GM12875 (cell line): ENCODE results near the gene BABAM2.

Experiments
- H3K4me3 ChIP-seq: one replicate; pipeline ENCODE4 v1.5.1; 2011; ENCODE audit warnings: low read depth, low read length, control low read depth
- TF ChIP-seq, protein P1 (sequence below): IDR thresholded peaks from 2 replicates; pipeline ENCODE4 v1.5.1; 2011; ENCODE audit warnings: low read depth, mild to moderate bottlenecking, control low read depth, inconsistent platforms, low read length, moderate library complexity, borderline replicate concordance; ENCODE audit not compliant: insufficient read depth

The BABAM2 gene

DNA sequence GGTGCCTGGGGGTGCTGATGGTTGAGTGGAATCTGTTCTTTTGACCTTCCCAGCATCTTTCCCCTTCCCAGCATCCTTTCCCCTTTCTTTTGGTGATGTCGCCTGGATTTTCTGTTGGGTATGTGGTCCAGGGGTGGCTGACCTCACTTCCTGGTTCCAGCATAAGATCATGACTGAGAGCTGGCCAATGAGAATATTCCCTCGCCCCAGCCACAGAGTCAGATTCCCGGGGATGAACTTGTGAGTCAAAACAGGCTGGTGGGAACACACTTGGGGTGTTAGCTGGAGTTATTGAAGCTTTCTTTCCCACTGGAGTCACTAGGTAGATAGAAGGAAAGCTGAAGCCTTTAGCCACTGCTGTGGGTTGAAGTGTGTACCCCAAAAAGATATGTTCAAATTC lies 474.1 kb downstream of the BABAM2 start:
- TF ChIP-seq, protein P1, sequence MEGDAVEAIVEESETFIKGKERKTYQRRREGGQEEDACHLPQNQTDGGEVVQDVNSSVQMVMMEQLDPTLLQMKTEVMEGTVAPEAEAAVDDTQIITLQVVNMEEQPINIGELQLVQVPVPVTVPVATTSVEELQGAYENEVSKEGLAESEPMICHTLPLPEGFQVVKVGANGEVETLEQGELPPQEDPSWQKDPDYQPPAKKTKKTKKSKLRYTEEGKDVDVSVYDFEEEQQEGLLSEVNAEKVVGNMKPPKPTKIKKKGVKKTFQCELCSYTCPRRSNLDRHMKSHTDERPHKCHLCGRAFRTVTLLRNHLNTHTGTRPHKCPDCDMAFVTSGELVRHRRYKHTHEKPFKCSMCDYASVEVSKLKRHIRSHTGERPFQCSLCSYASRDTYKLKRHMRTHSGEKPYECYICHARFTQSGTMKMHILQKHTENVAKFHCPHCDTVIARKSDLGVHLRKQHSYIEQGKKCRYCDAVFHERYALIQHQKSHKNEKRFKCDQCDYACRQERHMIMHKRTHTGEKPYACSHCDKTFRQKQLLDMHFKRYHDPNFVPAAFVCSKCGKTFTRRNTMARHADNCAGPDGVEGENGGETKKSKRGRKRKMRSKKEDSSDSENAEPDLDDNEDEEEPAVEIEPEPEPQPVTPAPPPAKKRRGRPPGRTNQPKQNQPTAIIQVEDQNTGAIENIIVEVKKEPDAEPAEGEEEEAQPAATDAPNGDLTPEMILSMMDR = no peak
- H3K4me3 ChIP-seq = no peak overlapping the region

DNA sequence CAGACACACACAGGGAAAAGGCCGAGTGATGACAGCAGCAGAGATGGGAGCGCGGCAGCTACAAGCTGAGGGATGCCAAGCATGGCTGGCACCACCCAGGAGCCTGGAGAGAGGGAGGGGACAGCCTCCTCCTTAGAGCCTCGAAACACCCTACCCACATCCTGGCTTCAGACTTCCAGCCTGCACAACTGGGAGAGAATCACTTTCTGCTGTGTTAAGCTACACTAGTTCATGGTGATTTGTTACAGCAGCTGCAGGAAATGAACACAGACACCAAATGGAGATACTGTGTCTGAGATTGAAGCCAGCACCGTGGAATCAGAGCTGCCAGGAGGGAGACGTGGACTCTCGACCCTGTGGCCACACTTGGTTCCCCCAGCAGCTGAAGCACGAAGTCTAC lies 474.6 kb downstream of the BABAM2 start:
- H3K4me3 ChIP-seq = no peak overlapping the region
- TF ChIP-seq, protein P1 = no peak

- TF ChIP-seq, protein P1 = no peak
- H3K4me3 ChIP-seq = no peak overlapping the region
These were observed 475.6 kb downstream of the BABAM2 start for GRCh38 chr2:28366149-28366495.

DNA sequence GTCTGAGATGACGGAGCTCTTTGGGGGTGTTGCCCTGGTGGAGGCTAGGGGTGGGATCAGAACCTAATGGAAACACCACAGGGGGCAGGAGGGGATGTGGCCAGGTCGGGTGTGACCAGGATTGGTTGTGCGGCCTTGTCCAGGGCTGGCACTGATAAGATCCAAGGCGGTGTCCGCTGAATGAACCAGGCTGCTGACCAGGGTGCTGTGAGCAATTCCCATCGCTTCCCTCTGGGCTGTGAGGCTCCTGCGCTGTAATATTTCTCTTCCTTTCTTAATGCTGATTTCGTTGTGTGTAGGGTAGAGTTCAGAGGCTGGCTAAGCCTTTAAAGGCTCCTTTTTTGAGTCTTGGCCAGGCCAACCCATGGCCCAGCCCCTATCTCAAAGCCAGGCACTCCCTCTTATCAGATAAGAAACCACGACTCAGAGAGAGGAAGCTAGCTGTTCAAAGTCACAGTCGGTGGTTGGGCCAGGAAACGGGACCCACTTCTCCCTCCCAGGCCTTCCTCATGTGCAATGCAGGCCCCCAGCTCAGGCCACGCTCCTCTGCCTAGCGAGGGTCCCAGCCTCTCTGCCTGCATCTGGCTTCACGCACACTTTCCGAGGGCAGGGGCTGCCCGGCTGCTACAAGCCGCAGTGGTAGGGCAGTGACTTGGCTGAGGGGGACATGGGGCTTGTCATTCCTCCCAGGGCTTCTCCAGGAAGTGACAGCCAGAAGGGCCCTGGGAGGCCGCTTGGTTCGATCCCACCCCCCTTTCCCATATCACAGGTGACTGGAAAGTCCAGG lies 476.2 kb downstream of the BABAM2 start:
- TF ChIP-seq, protein P1 = no peak
- no peak overlapping the region for H3K4me3 ChIP-seq

- TF ChIP-seq, protein P1 = no peak
These were observed 477.3 kb downstream of the BABAM2 start for GRCh38 chr2:28367667-28368356.

GRCh38 chr2:28368357-28368798 lies 477.8 kb downstream of the BABAM2 start:
- no peak overlapping the region for H3K4me3 ChIP-seq
- TF ChIP-seq, protein P1 = no peak

More at GRCh38 chr2:28367667-28368356, 477.3 kb downstream of the BABAM2 start:
- H3K4me3 ChIP-seq = no peak overlapping the region

DNA sequence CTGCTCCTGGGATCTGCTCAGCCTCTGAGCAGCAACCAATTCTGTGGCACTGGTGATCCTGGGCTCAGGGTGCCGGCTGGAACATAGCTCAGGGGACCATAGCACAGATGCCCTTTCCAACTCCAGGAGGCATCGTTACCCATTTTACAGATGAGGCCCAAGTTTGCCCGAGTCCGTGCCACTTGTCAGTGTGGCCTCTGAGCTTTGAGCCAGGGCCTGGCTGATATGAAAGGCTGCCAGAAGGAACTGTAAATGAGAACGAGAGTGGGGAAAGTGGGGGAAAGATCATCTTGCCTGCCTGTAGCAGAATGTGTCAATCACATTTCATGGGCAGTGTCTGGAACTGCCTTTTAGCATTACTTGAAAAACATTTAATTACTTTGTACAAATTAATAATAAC lies 478.8 kb downstream of the BABAM2 start:
- H3K4me3 ChIP-seq = no peak overlapping the region
- TF ChIP-seq, protein P1 = no peak
